Eye (tissue), 1 donor: Measurements from ENCODE around the gene GGA3.
"Not testable (repeated sequence)": the region's sequence is repeated elsewhere in the genome, so short reads cannot be mapped to it uniquely, and the experiment has no call there.

Source experiments
- DNase-seq: peaks from one replicate; pipeline ENCODE4 v3.0.0-alpha.2; 2015

GGA3 gene

GRCh38 chr17:75208161-75208560 lies 53.2 kb downstream of the GGA3 start:
- no peak for DNase-seq

GRCh38 chr17:75207760-75208159 lies 53.6 kb downstream of the GGA3 start:
- DNase-seq = no peak

GRCh38 chr17:75207050-75207407 lies 54.4 kb downstream of the GGA3 start:
- DNase-seq = not testable (repeated sequence)

GRCh38 chr17:75205793-75206163 lies 55.6 kb downstream of the GGA3 start:
- no peak for DNase-seq

- peak; percentile 98 for DNase-seq
Measured at GRCh38 chr17:75205037-75205792, 56.2 kb downstream of the GGA3 start, which contains the start of gene NUP85. Gene NUP85, plus strand, starts transcription at chr17:75205679. Its CDS starts 83 bp downstream, at chr17:75205762.

- no peak for DNase-seq
Measured at GRCh38 chr17:75199886-75200618, 61.4 kb downstream of the GGA3 start.

- peak; percentile 8 for DNase-seq
Measured at GRCh38 chr17:75194879-75195278, 66.5 kb downstream of the GGA3 start.

- no peak for DNase-seq
Measured at GRCh38 chr17:75191584-75191983, 69.8 kb downstream of the GGA3 start.

- no peak for DNase-seq
Measured at GRCh38 chr17:75188614-75189013, 72.8 kb downstream of the GGA3 start.
